NOMO-1 treated with DMSO at 0.1 percent for 48 hours (cell line): ENCODE measurements around the gene S100A12.
A peak's percentile ranks its signal among the peaks of the same experiment; 100 is the strongest.
"Not testable (repeated sequence)": the region's sequence is repeated elsewhere in the genome, so short reads cannot be mapped to it uniquely, and the experiment has no call there.

Source experiments
- DNase-seq: peaks from one replicate; lab custom pipeline; 2025; ENCODE audit not compliant: unreplicated experiment; lab: John Stamatoyannopoulos, UW

Gene S100A12

DNA sequence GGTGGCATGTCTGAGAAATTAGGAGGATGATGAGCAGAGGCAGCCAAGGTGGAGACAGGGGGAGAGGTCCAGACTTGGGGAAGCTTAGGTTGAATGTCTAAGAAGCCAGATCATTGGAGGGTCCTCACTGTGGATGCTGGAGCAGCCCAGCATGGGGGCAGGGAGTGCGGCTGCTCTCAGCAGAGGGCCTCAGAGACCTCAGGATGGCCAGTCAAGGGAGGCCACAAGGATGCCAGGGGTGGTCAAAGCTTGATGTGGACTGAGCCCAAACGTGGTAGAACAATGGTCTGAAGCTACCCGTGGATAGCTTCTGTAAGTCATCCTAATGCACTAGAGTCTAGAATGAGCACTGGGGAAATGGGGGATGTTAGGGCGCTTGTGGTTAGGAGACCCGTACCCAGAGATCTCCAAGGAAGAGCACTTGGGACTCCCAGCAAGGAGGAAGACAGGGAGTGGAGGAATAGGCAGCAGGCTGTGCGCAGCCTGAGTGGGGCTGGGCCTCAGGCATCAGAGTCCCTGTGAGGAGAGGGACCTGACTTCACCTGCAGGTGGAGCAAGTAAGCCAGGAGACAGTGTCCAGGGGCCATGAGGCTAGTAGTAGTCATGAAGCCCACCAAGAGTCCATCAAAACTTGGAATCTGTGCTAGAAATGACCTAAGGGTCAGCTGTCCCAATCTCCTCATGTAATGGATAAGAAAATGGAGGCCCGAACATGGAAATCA lies 22.0 kb downstream of the S100A12 start:
- no peak for DNase-seq

GRCh38 chr1:153352523-153352922 lies 22.9 kb downstream of the S100A12 start:
- DNase-seq = peak; percentile 72

- DNase-seq = no peak
These were observed 25.0 kb downstream of the S100A12 start for GRCh38 chr1:153350321-153350957.

- peak; percentile 20 for DNase-seq
These were observed 25.8 kb downstream of the S100A12 start for GRCh38 chr1:153349363-153350320.

- no peak for DNase-seq
These were observed 26.7 kb downstream of the S100A12 start, which contains the start of gene PGLYRP4 for GRCh38 chr1:153348511-153349362. PGLYRP4 (minus strand) TSS chr1:153348841; CDS start chr1:153347932, 909 bp downstream.

- no peak for DNase-seq
These were observed 27.6 kb downstream of the S100A12 start for GRCh38 chr1:153347856-153348255.

DNA sequence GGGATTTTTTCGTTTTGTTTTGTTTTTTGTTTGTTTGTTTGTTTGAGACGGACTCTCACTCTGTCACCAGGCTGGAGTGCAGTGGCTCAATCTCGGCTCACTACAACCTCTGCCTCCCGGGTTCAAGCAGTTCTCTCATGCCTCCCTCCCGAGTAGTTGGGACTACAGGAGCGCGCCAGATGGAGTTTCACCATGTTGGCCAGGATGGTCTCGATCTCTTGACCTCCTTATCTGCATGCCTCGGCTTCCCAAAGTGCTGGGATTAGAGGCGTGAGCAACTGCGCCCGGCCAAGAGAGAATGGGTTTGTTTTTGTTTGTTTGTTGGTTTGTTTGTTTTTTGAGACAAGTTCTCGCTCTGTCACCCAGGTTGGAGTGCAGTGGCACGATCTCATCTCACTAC lies 28.4 kb downstream of the S100A12 start:
- DNase-seq = not testable (repeated sequence)

GRCh38 chr1:153346077-153346723 lies 29.2 kb downstream of the S100A12 start:
- no peak for DNase-seq

- no peak for DNase-seq
These were observed 30.0 kb downstream of the S100A12 start for GRCh38 chr1:153345187-153346076.

DNA sequence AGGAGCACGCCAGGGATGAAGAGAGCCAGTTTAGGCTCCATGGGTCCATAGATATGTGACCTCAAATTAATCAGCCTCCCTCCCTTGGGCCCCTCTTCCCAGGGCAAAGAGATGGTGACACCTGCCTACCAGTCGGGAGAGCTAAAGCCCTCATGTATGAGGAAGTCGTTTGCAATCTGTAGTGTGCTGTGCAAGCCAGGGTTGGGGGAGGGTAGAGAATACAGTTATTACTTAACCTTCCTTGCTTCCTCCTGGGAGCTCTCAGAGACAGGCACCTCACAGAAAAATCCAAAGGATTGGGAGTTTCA lies 30.7 kb downstream of the S100A12 start:
- peak; percentile 82 for DNase-seq

DNA sequence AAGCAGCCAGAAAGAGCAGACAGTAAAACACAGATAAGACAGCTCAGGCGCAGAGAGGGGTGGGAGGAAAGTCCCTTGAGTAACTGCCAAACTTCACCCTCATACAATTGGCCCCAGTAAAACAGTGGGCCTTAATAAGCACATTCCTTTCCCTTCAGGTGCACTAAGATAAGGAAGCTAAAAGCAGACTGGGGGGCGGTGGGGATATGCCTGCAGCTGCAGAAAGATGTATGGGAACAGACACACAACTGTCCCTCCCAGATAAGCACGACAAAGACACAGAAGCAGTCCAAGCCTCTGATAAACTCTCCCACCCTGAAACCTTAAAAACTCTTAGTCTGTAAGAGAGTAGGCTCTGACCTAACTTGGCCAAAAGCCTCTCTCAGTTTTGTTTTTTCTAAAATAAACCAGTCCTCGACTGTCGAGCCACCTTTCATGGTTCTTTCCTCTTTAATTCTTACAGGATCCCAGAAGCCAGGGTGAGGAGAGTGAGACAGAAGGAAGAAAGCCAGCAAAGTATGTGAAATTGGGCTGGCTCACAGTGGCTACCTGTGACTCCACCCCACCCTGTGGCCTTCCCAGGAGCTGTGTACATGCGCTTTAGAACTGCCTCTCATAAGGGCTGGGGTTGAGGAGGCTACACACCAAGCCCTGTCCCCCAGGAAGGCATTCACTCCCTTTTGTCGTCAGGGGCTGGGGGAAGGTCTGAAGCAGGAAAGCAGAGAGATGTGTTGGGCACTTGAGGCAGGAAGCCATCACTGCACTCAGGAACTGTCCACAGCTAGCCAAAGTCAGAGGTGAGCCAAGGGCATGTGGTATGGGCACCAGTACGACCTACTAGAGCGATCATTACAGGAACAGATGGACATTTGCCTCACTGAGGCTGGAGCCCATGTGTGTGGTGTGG lies 31.4 kb downstream of the S100A12 start:
- no peak for DNase-seq

- no peak for DNase-seq
These were observed 32.3 kb downstream of the S100A12 start for GRCh38 chr1:153343040-153343681.

- DNase-seq = peak; percentile 26
These were observed 33.2 kb downstream of the S100A12 start for GRCh38 chr1:153342178-153342577.

GRCh38 chr1:153341431-153341934 lies 33.9 kb downstream of the S100A12 start:
- no peak for DNase-seq

- no peak for DNase-seq
These were observed 35.1 kb downstream of the S100A12 start for GRCh38 chr1:153340356-153340755.

GRCh38 chr1:153339802-153340201 lies 35.6 kb downstream of the S100A12 start:
- no peak for DNase-seq
